SU-DHL-6 (cell line): ENCODE data around the gene TBC1D4.

Experiments
- EZH2phosphoT487 ChIP-seq: fragments of 200-600 bp; sonication (generic), shearing (Covaris generic); conservative IDR thresholded peaks from 2 replicates; pipeline ENCODE4 v1.6.1; 2018; ENCODE audit warnings: mild to moderate bottlenecking, antibody characterized with exemption, low read length, moderate library complexity, mixed read lengths
- TF ChIP-seq, protein P1 (sequence below): fragments of 200-600 bp; sonication (generic); IDR thresholded peaks from one replicate; pipeline ENCODE4 v1.5.1; 2017; ENCODE audit warnings: antibody characterized with exemption, mild to moderate bottlenecking, low read length, moderate library complexity; ENCODE audit not compliant: insufficient read depth, poor library complexity, severe bottlenecking

DNA sequence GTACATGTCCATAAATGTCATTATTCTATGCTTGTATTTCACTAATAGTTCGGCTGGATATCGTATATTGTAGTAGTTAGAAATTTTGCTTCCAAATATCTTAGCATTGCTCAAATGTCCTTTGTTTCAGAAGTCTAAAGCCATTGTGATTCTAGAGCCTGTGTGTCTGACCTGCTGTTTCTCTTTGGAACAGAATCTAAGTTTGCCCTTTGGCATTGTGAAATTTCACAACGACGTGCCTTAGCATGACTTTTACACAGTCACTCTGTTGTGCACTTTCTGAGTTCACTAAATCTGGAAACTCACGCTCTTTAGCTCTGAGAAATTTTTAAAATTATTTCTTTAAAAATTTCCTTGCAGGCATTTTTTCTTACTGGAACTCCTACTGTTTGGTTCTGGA is 152.2 kb downstream of the TBC1D4 start:
- TF ChIP-seq, protein P1, sequence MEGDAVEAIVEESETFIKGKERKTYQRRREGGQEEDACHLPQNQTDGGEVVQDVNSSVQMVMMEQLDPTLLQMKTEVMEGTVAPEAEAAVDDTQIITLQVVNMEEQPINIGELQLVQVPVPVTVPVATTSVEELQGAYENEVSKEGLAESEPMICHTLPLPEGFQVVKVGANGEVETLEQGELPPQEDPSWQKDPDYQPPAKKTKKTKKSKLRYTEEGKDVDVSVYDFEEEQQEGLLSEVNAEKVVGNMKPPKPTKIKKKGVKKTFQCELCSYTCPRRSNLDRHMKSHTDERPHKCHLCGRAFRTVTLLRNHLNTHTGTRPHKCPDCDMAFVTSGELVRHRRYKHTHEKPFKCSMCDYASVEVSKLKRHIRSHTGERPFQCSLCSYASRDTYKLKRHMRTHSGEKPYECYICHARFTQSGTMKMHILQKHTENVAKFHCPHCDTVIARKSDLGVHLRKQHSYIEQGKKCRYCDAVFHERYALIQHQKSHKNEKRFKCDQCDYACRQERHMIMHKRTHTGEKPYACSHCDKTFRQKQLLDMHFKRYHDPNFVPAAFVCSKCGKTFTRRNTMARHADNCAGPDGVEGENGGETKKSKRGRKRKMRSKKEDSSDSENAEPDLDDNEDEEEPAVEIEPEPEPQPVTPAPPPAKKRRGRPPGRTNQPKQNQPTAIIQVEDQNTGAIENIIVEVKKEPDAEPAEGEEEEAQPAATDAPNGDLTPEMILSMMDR: no peak
- TF ChIP-seq EZH2phosphoT487: no peak
